Esophagus squamous epithelium (tissue), 5 donors: Measurements from ENCODE around the gene MAP3K5. TPM values are rescaled to one million over a fixed set of nuclear protein-coding genes. Genes with fewer than 3 reads are reported as not detected.

Experiments
- DNase-seq: peaks from one replicate; lab custom pipeline; 2025; lab: John Stamatoyannopoulos, UW
- H3K27ac ChIP-seq, 4 donors: fragments of 200-600 bp; sonication (generic); one replicate each; pipeline ENCODE4 v1.5.1; 2016 to 2019; ENCODE audit warnings: mild to moderate bottlenecking in 1 of 4
- H3K27me3 ChIP-seq, 4 donors: fragments of 200-600 bp; sonication (generic); 1 replicate in 3 of 4; 2 replicates in 1 of 4; pipeline versions ENCODE4 v1.5.1 to v1.6.0; 2017 to 2021; ENCODE audit warnings: antibody characterized with exemption in 1 of 4
- H3K36me3 ChIP-seq, 3 donors: fragments of 200-600 bp; sonication (generic); one replicate each; pipeline ENCODE4 v1.5.1; 2016 to 2019
- H3K4me1 ChIP-seq, 3 donors: fragments of 200-600 bp; sonication (generic); one replicate each; pipeline ENCODE4 v1.5.1; 2017 to 2019
- H3K4me3 ChIP-seq, 4 donors: fragments of 200-600 bp; sonication (generic); 1 replicate in 3 of 4; 2 replicates in 1 of 4; pipeline ENCODE4 v1.5.1; 2016 to 2019; ENCODE audit warnings: mild to moderate bottlenecking in 2 of 4, moderate library complexity in 1 of 4
- H3K9me3 ChIP-seq, 3 donors: fragments of 200-600 bp; sonication (generic); one replicate each; pipeline ENCODE4 v1.5.1; 2016 to 2019
- CTCF ChIP-seq, 6 experiments: fragments of 450-650 bp in 4 of 6; fragments of 200-600 bp in 2 of 6; sonication (generic) in 2 of 6; IDR thresholded peaks; one replicate each; pipeline ENCODE4 v1.5.1; 2016 to 2019; ENCODE audit warnings: antibody characterized with exemption in 6 of 6, mild to moderate bottlenecking in 4 of 6, moderate library complexity in 4 of 6
- POLR2A ChIP-seq, 4 donors: fragments of 450-650 bp; IDR thresholded peaks; one replicate each; pipeline ENCODE4 v1.6.1; 2017; ENCODE audit warnings: antibody characterized with exemption in 4 of 4, mild to moderate bottlenecking in 4 of 4, moderate library complexity in 3 of 4
- WGBS, 2 donors: methylation state at CpG; one replicate each; pipeline ENCODE4 v1.1.5; 2018; 5-methylcytosine and 5-hydroxymethylcytosine counted together
- intact Hi-C: fragments of 100-400 bp; cut with DNase I; formaldehyde crosslinking; loops from one replicate; pipeline ENCODE4 v1.15.0; 2022
- total RNA-seq, 4 donors: library from RNA; depleted of rRNA; stranded (reverse); fragments of >200 nt; gene quantifications; one replicate each; pipeline ENCODE4 v1.1.0, GENCODE V29; 2016
- donor health status: DM: yes; HTN: yes; CAD: no.

The MAP3K5 gene
- total RNA-seq, 4 donors from 2014 or later = 9.2 to 22.9 (median 20.9) TPM

DNA sequence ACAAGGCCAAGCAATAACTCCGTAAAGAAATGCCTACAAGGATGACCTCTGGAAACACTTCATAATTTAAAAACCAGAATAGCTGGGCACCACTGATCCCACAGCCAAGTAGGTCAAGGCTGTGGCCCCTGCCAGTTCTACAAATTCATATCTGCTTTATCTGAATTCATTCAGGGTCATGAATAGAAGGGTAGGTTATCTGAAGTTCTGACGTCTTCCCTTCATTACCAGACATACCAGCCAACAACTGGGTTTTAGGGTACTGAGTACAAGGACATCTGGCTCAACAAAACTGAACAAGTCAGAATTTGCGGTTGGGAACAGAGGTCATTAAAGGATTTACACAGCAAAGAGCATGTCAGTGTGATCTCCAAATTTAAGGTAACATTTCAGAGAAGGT lies 26.0 kb downstream of the MAP3K5 start:
- no peak for DNase-seq
- 77 to 80% methylated on average over 3 of the region's 3 CpGs for WGBS, 2 donors
- Histone ChIP-seq H3K4me3 (no peak overlapping the region), H3K4me1 (peaks cover 19 to 73% (median 48%) of the 10 kb centered on the region in 3 donors), H3K9me3 (no peaks in the 10 kb centered on the region), H3K36me3 (no peaks in the 10 kb centered on the region), H3K27me3 (no peaks in the 10 kb centered on the region), H3K27ac (no peak overlapping the region)
- intact Hi-C loops = no loop called here
- TF ChIP-seq POLR2A (IDR thresholded peaks at IDR 0.05) (no peak), CTCF (IDR thresholded peaks at IDR 0.05) (no peak)

- peaks cover 29 to 78% (median 49%) of the 10 kb centered on the region in 3 donors for H3K4me1 ChIP-seq
- no peak for DNase-seq
- intact Hi-C loops = no loop called here
- no peak overlapping the region for H3K4me3 ChIP-seq
- WGBS, 2 donors = 82 to 85% methylated on average over 3 of the region's 3 CpGs
- no peaks in the 10 kb centered on the region for H3K36me3 ChIP-seq
- no peaks in the 10 kb centered on the region for H3K9me3 ChIP-seq
- peak overlapping the region in 1 of 4 donors; percentile 9 for H3K27ac ChIP-seq
- H3K27me3 ChIP-seq = no peaks in the 10 kb centered on the region
- no peak for TF ChIP-seq POLR2A (IDR thresholded peaks at IDR 0.05)
- no peak for TF ChIP-seq CTCF (IDR thresholded peaks at IDR 0.05)
These were observed 27.7 kb downstream of the MAP3K5 start for GRCh38 chr6:136764517-136764993.

- no peak for DNase-seq
- Histone ChIP-seq H3K27ac (peak overlapping the region in 1 of 4 donors; percentile 9), H3K4me1 (peaks cover 29 to 78% (median 49%) of the 10 kb centered on the region in 3 donors), H3K4me3 (no peak overlapping the region), H3K36me3 (no peaks in the 10 kb centered on the region), H3K9me3 (no peaks in the 10 kb centered on the region), H3K27me3 (no peaks in the 10 kb centered on the region)
- no peak for TF ChIP-seq POLR2A (IDR thresholded peaks at IDR 0.05)
- no peak for TF ChIP-seq CTCF (IDR thresholded peaks at IDR 0.05)
- 62 to 78% methylated on average over 3 to 5 of the region's 5 CpGs for WGBS, 2 donors
- intact Hi-C loops = no loop called here
These were observed 28.4 kb downstream of the MAP3K5 start for GRCh38 chr6:136763716-136764516.

GRCh38 chr6:136763255-136763654 lies 29.0 kb downstream of the MAP3K5 start:
- Histone ChIP-seq H3K9me3 (no peaks in the 10 kb centered on the region), H3K27me3 (no peaks in the 10 kb centered on the region), H3K27ac (peak overlapping the region in 2 of 4 donors; percentile 73 to 76), H3K4me1 (peaks cover 29 to 77% (median 49%) of the 10 kb centered on the region in 3 donors), H3K36me3 (no peaks in the 10 kb centered on the region), H3K4me3 (no peak overlapping the region)
- intact Hi-C loops = no loop called here
- 90 to 94% methylated on average over 1 of the region's 1 CpG for WGBS, 2 donors
- TF ChIP-seq POLR2A (IDR thresholded peaks at IDR 0.05) = no peak
- no peak for TF ChIP-seq CTCF (IDR thresholded peaks at IDR 0.05)
- DNase-seq = no peak
